ENCODE data around the gene MED6. TPM values are rescaled to one million over a fixed set of nuclear protein-coding genes. Genes with fewer than 3 reads are reported as not detected.

The MED6 gene
- total and polyA plus RNA-seq, 2 of the 13 experiments (the other 11 are each of a cell fraction or from before 2014, with no cell fraction given), result 44.8 to 47.8 TPM

- ChIA-PET POLR2A (no interaction called here), CTCF (ENCODE audit: low intra/inter-chr PET ratio, low total read pairs) (no interaction called here)
- no TSS peak for BruUV-seq (replicated peaks)
- intact Hi-C loops (cut with micrococcal nuclease; ENCODE audit: unreplicated experiment) (no loop called here), in situ Hi-C loops (cut with HindIII; ENCODE audit: extremely low pct_ligation_motif_present, low pct_unique_long_range_greater_than_20kb) (loop anchor here (25.0 kb wide), 1 partner anchor 351 kb away; no protein-coding TSS in a partner anchor)
- no peaks in the 10 kb centered on the region for H3K27me3 ChIP-seq (ENCODE audit: control insufficient read depth in 1 of 2, insufficient read depth in 2 of 2, low read length in 2 of 2)
- no peak overlapping the region for H2AFZ ChIP-seq (ENCODE audit: low read length)
- no peak overlapping the region for H3K9ac ChIP-seq (ENCODE audit: insufficient read depth, low read depth, low read length)
- no peak overlapping the region for H3K4me2 ChIP-seq (ENCODE audit: low read depth, low read length)
- no peaks in the 10 kb centered on the region for H3K4me1 ChIP-seq (ENCODE audit: insufficient read depth, low read length)
- ATAC-seq (no peak), FAIRE-seq (no peak), DNase-seq (ENCODE audit: low spot score) (no peak)
- no peak overlapping the region for H3K4me3 ChIP-seq (replicated peaks in 1 of 3; ENCODE audit: insufficient read depth in 1 of 3, low read depth in 2 of 3, low read length in 3 of 3)
- no peaks in the 10 kb centered on the region for H4K20me1 ChIP-seq (ENCODE audit: insufficient read depth, low read length)
- H3K79me2 ChIP-seq (ENCODE audit: insufficient read depth, low read length), result no peaks in the 10 kb centered on the region
- no peaks in the 10 kb centered on the region for H3K36me3 ChIP-seq (replicated peaks in 1 of 2; ENCODE audit: control insufficient read depth in 1 of 2, insufficient read depth in 2 of 2, low read length in 2 of 2)
- WGBS (ENCODE audit: low lambda C conversion rate), result 1% methylated on average over 3 of the region's 3 CpGs
- H3K27ac ChIP-seq (ENCODE audit: extremely low read length, insufficient read depth, low read length), result no peak overlapping the region
- H3K9me3 ChIP-seq (ENCODE audit: low read length), result no peaks in the 10 kb centered on the region
- TF ChIP-seq YEATS2 (CRISPR knock-in tag; IDR thresholded peaks at IDR 0.05; ENCODE audit: borderline replicate concordance) (no peak), MAZ (IDR thresholded peaks at IDR 0.05; ENCODE audit: borderline replicate concordance, low read depth, low read length) (no peak), MAZ (CRISPR knock-in tag; IDR thresholded peaks at IDR 0.05; ENCODE audit: low read depth) (no peak)
Measured at GRCh38 chr14:70611216-70611615, 10.8 kb upstream of the MED6 start.

GRCh38 chr14:70602254-70602653 is 1.8 kb upstream of the MED6 start:
- peak overlapping the region; percentile 11 for H2AFZ ChIP-seq (ENCODE audit: low read length)
- intact Hi-C loops (cut with micrococcal nuclease; ENCODE audit: unreplicated experiment) (no loop called here), in situ Hi-C loops (cut with HindIII; ENCODE audit: extremely low pct_ligation_motif_present, low pct_unique_long_range_greater_than_20kb) (loop anchor here (25.0 kb wide), 1 partner anchor 360 kb away; no protein-coding TSS in a partner anchor)
- WGBS (ENCODE audit: low lambda C conversion rate), result 42% methylated on average over 2 of the region's 2 CpGs
- ChIA-PET CTCF (ENCODE audit: low intra/inter-chr PET ratio, low total read pairs) (no interaction called here), POLR2A (interaction anchor here (1.6 kb wide), 1 partner anchor 207 kb away, joined by 6 read pairs; the partner anchor contains the start of gene MAP3K9)
- no peak overlapping the region for H3K4me2 ChIP-seq (ENCODE audit: low read depth, low read length)
- ATAC-seq (no peak), DNase-seq (ENCODE audit: low spot score) (no peak), FAIRE-seq (no peak)
- no peak overlapping the region for H3K27ac ChIP-seq (ENCODE audit: extremely low read length, insufficient read depth, low read length)
- peaks cover 23% of the 10 kb centered on the region for H3K4me1 ChIP-seq (ENCODE audit: insufficient read depth, low read length)
- H4K20me1 ChIP-seq (ENCODE audit: insufficient read depth, low read length), result no peaks in the 10 kb centered on the region
- no peak for TF ChIP-seq POLR2A (IDR thresholded peaks at IDR 0.05; ENCODE audit: insufficient read depth in 1 of 2, low read depth in 2 of 2, low read length in 2 of 2)
- no peak for TF ChIP-seq PAWR (CRISPR knock-in tag; IDR thresholded peaks at IDR 0.05; ENCODE audit: borderline replicate concordance)
- no peak for TF ChIP-seq MYC (CRISPR knock-in tag; IDR thresholded peaks at IDR 0.05; ENCODE audit: borderline replicate concordance)
- no peak for TF ChIP-seq ZBTB37 (CRISPR knock-in tag; IDR thresholded peaks at IDR 0.05)
- TF ChIP-seq ZNF160 (CRISPR knock-in tag; IDR thresholded peaks at IDR 0.05), result no peak
- no peak for TF ChIP-seq GATA4 (IDR thresholded peaks at IDR 0.05; ENCODE audit: borderline replicate concordance, low read depth)
- no peak for TF ChIP-seq TBP (CRISPR knock-in tag; IDR thresholded peaks at IDR 0.05)
- TF ChIP-seq ZNF362 (CRISPR knock-in tag; IDR thresholded peaks at IDR 0.05; ENCODE audit: borderline replicate concordance), result no peak
- TF ChIP-seq MXD1 (CRISPR knock-in tag; IDR thresholded peaks at IDR 0.05), result no peak
- TF ChIP-seq IKZF1 (IDR thresholded peaks at IDR 0.05), result no peak
- no peak for TF ChIP-seq HMG20B (CRISPR knock-in tag; conservative IDR thresholded peaks at IDR 0.05)
- TF ChIP-seq SRSF4 (IDR thresholded peaks at IDR 0.05; ENCODE audit: low read depth, low read length, poor library complexity, severe bottlenecking), result no peak
- TF ChIP-seq NFE2 (CRISPR knock-in tag; IDR thresholded peaks at IDR 0.05), result no peak
- no peak for TF ChIP-seq ZNF549 (CRISPR knock-in tag; IDR thresholded peaks at IDR 0.05)
- H3K79me2 ChIP-seq (ENCODE audit: insufficient read depth, low read length), result peaks cover 33% of the 10 kb centered on the region
- H3K27me3 ChIP-seq (ENCODE audit: control insufficient read depth in 1 of 2, insufficient read depth in 2 of 2, low read length in 2 of 2), result peaks cover 0 to 7% of the 10 kb centered on the region in 2 experiments; a peak in 1 of 5 replicates
- no peaks in the 10 kb centered on the region for H3K36me3 ChIP-seq (replicated peaks in 1 of 2; ENCODE audit: control insufficient read depth in 1 of 2, insufficient read depth in 2 of 2, low read length in 2 of 2)
- no peak overlapping the region for H3K9ac ChIP-seq (ENCODE audit: insufficient read depth, low read depth, low read length)
- no peaks in the 10 kb centered on the region for H3K9me3 ChIP-seq (ENCODE audit: low read length)
- H3K4me3 ChIP-seq (replicated peaks in 1 of 3; ENCODE audit: insufficient read depth in 1 of 3, low read depth in 2 of 3, low read length in 3 of 3), result no peak overlapping the region
- BruUV-seq (replicated peaks), result no TSS peak

All from HepG2 (cell line).